Gastroesophageal sphincter (tissue), 3 donors: Measurements from ENCODE around the gene PRKAR2A.

Experiments used
- CTCF ChIP-seq, 4 experiments: fragments of 200-600 bp in 2 of 4; fragments of 450-650 bp in 2 of 4; sonication (generic) in 1 of 4; IDR thresholded peaks; one replicate each; pipeline ENCODE4 v1.5.1; 2017 to 2019; ENCODE audit warnings: antibody characterized with exemption in 4 of 4, mild to moderate bottlenecking in 2 of 4, moderate library complexity in 2 of 4
- EP300 ChIP-seq: sonication (generic); formaldehyde crosslinking; IDR thresholded peaks from one replicate; pipeline ENCODE4 v1.6.1; 2017; ENCODE audit warnings: antibody characterized with exemption, mild to moderate bottlenecking
- POLR2A ChIP-seq, 2 donors: fragments of 450-650 bp; IDR thresholded peaks; one replicate each; pipeline ENCODE4 v1.6.1; 2017; ENCODE audit warnings: antibody characterized with exemption in 2 of 2, mild to moderate bottlenecking in 2 of 2, moderate library complexity in 1 of 2
- POLR2AphosphoS5 ChIP-seq: sonication (generic); formaldehyde crosslinking; IDR thresholded peaks from one replicate; pipeline ENCODE4 v1.6.1; 2017; ENCODE audit warnings: antibody characterized with exemption

- TF ChIP-seq POLR2A (IDR thresholded peaks at IDR 0.05) (no peak), POLR2AphosphoS5 (no peak), CTCF (IDR thresholded peaks at IDR 0.05) (no peak), EP300 (no peak)
Measured at GRCh38 chr3:48697952-48698351, 149.7 kb downstream of the PRKAR2A start.
